ENCODE data around the gene SIL1.
"Not testable (repeated sequence)": the region's sequence is repeated elsewhere in the genome, so short reads cannot be mapped to it uniquely, and the experiment has no call there.

The SIL1 gene

DNA sequence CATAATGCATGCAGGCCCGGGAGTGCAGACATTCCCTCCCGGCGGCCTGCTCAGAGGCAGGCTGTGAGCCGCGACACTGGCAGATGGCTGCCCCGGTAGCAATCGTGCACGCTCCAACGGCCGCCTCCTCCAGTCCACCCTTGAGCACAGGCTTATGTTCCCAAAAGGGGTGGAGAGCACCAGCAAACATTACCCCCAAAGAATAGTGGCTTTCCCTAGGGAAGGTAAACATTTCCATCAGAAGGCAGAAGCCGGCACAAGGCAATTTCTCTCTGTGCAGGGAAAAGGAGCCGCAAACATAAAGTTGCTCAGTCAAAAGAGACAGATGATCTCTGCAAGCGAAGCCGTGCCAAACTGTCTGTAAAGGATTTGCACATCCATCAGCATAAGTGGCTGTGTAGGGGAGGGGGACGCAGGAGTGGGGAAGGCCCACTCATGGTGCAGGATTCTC is 92.5 kb downstream of the SIL1 start:
- no peak for DNase-seq (ENCODE audit: low spot score)

DNA sequence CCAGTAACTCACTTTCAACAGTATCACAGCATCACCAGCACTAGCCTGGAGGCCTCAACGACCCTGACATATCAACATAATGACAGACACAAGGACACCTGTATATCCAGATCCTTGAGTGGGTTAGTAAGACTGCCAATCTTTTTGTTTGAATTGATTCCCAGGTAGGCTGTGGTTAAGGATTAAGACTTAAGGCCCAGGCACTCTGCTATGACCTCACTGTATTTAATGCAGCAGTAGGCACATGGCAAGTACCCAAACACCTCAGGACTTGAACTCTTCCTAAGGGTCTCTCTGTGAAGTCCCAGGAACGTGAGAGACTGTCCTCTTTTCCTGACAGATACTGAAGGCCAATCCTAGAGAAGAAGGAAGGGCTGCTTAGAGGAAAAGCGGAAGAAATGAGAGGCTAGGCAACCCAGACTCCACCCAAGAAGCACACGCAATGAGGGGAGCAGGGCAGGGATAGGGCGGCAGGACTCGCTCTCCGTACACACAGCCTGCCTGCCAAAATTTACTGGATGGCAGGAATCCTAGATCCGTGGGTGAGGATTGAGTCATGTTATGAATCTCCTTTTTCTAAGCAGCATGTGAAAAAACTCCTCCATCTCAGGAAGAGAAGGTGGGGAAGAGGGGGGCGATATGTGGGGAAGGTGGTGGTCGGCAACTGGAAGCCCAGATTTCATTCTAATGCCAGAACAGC is 93.4 kb downstream of the SIL1 start:
- DNase-seq (ENCODE audit: low spot score) = no peak

DNA sequence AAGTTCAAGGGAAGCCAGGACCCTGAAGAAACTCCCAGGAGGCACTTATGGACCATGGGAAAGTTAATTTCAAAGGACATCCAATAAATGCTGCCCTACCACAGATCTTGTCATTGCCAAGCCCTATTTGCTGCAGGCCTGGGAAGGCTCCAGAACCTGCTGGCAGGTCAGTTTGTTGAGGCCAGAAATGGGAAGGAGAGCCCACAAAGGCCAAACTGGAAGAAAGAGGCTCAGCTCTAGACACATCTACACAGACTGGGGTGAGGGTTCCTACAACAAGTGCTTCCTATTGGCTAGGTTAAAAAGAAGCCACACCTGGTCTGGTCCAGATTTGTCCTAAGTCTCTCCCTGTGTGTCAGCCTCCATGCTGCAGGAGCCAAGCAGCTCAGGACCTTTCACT is 94.4 kb downstream of the SIL1 start:
- DNase-seq (ENCODE audit: low spot score) = no peak

DNA sequence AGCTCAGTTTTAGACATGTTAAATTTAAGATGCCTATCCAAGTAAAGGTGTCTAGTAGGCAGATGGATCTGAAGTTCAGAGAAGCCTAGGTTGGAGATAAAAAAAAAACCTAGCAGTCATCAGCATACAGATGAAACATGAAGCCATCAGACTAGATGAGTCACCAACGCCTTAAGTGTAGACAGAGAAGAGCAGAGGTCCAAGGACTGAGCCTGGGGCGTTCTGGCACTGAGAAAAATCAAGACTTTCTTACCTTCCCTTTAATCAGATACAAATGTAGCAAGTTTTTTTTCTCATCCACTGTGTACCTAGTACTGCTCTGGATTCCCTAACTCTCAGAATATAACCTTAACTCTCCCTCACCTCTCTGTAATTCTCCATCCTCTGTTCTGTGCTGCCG is 97.3 kb downstream of the SIL1 start:
- DNase-seq (ENCODE audit: low spot score) = no peak

DNA sequence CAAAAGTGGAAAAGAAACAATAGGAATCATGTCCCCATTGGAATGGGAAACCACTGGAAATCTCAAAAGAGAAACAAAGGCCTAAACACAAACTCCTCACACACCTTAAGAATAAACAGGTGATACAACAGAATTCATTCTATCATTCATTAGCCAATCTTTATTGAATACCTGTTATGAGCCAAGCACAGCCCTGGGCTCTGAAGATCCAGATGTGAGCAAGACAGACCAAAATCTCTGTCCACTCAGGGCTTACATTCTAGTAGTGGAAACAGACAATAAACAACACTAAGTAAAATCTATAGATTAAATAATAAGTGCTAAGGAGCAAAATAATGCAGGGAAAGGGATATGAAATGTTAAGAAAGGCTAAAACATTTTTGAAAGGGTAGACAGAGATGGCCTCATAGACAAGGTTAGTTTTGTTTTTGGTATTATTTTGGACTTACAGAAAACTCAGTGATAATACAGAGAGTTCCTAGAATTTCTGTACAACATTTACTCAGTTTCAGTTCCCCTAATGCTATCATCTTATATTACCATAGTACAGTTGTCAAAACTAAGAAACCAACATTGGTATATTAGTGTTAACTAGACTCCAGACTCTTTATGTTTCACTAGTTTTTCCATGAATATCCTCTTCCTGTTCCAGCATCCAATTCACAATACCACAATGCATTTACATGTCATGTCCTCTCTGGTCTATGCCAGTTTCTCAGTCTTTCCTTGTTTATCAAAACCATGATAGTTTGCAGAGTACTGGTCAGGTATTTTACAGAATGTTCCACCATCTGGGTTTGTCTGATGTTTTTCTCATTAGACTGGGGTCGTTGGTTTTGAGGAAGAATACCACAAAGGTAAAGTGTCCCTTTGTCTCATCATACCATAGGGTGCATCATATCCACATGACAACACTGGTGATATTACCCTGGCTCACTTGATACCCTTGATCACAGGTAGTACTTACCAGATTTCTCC is 103.7 kb downstream of the SIL1 start:
- no peak for DNase-seq (ENCODE audit: low spot score)

DNA sequence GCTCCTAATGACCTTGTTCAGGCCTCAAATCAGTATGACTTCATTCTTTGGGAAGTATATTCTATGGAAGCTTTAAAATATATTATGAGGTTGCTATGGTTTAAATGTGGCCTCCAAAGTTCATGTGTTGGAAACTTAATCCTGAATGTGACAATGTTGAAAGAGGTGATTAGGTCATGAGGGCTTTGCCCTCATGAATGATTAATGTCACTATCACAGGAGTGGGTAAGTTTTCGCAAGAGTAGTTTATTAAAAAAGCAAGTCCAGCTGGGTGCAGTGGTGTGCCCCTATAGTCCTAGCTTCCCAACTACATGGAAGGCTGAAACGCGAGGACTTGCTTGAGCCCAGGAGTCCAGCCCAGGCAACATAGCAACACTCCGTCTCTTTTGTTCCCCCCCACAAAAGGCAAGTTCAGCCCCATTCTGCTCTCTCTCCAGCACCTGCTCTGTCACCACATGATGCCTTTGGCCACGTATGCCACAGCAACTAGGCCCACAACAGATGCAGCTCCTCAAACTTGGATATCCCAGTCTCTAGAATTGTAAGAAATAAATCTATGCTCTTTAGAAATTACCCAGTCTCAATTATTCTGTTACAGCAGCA is 105.3 kb downstream of the SIL1 start:
- DNase-seq (ENCODE audit: low spot score) = no peak

DNA sequence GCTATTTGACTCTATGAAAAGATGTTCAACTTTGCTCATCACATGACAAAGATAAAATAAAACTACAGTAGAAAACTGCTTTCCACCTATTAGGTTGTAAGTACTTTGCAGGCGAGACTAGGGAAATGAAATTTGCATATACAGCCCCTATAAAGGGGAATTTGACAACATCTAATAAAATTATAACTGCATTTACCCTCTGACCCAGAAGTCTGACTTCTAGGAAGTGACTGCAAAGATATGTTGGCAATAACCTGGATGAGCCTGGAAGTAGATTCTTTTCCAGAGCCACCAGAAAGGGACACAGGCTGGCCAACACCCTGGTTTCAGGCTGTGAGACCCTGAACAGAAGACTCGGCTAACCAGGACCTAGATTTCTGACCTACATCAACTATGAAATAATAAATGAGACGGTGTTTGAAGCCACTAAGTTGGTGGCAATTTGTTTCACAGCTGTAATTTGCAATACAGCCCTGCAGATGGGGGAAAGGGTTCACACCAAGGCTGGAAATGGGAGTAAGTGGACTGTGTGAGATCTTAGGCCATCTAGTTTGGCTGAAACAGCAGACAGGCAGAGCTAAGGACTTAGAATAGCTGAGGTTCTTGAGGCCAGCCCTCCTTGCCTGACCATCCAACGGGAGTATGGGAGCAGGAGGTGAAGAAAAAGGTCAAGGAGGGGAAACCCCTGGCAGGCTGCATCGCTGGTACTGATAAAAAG is 106.6 kb downstream of the SIL1 start:
- no peak for DNase-seq (ENCODE audit: low spot score)

DNA sequence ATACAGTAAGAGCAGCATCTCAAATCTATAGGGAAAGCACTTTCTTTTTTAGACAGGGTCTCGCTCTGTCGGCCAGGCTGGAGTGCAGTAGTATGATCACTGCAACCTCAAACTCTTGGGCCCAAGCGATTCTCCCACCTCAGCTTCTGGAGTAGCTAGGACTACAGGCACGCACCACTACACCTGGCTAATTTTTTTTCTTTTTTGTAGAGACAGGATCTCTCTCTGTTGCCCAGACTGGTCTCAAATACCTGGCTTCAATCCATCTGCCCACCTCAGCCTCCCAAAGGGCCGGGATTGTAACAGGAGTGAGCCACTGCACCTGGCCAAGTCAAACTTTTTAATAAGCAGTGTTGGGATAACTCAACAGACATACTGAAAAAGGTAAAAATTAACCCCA is 107.6 kb downstream of the SIL1 start:
- DNase-seq (ENCODE audit: low spot score) = no peak

DNA sequence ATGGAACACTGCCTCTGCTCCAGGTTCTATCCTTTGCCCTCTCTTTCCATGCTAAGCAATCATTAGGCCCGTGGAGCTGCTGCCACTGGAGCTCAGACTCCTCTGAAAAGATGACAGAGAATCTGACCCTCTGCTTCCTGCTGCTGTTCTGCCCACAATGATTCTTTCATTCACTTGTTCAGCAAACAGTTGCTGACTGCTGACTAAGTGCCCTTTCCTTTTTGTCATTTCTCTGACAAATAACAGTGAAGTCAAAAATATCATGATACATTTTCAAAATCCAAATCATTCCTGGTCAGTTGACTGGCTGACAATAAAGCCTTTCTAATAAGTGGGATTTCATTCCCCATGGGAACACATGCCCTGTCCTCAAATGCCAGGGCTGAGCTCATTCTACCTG is 110.1 kb downstream of the SIL1 start:
- DNase-seq (ENCODE audit: low spot score) = no peak

DNA sequence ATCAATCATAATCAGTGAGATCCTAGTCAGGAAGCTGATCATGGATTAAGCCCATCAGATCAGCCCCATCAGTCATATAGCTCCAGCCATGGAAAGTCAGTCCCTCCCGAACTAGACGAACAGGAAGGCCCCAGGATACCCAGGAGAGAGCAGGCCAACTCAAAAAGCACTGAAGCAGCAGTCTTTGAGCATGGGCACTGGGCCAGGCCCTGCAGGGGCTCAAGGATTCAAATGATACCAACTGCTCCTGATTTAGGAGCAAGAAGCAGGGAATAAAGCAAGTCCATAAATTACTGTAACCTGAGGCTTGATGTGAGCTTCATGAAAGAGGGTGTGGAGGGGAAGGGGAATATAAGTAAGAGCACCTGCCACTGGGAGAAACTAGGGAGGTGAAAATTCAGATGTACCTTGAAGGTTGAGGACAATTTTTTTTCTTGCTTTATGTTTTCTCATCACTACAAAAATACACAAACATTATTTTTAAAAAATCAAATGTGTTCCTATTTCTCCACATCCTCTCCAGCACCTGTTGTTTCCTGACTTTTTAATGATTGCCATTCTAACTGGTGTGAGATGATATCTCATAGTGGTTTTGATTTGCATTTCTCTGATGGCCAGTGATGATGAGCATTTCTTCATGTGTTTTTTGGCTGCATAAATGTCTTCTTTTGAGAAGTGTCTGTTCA is 115.2 kb downstream of the SIL1 start:
- no peak for DNase-seq (ENCODE audit: low spot score)

DNA sequence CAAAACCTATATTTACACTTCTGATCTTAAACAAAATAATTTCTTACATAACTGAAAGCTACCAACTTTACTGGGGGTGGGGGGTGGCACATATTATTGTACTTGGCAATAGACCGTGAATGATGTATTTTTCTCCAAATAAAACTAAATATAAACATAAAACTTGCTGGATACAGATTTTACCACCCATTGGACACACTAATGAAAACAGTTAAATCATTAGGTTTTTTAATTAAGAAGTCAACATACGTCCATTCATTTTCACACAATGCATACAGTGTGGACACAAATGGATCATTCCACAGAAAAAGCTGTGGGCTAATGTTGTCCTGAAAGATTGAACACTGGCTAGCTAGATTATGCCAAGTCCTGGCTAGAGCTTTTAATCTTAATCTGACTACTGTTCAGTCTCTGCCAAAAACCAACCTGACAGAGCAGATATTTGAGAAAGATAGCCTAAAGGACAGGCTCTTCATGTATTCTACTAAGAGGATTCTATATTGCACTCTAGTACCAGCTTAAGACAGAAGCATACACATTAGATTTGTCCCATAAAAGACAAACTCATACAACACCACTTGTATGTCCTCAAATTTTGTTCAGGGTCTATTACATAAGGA is 118.1 kb downstream of the SIL1 start:
- no peak for DNase-seq (ENCODE audit: low spot score)

DNA sequence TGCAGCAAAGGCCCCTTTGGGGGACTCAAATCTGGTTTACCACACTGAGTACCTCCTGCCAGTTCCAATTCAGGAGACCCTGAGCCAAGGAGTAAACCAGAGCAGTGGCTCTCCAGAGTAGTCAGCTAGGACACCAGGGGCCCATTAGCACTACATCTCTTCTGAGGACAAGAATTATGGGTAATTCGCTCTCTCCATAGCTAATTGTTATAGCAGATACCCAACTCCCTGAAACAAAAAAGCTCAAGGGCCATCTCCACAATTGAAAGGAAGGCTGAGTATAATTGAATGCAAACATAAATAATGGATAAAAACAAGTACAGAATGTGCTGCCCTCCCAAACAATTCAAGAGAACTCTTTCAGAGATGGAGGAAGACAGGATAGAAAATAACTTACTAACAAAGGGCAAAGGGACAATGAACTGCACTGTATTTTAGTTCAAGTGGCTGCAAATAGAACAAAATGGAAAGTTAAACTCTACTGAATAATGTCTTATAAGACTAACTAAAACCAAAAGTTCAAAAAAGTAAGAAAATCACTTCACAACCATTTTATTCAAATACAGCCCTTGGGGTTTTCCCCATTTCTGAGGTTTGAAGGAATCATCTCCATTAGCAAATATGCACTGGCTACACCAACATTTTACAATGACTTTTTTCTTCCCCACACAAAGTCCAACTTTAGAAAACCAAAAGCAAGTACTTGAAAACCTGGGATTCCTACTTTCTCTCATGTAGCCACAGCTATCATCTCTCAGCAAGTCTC is 118.8 kb downstream of the SIL1 start:
- no peak for DNase-seq (ENCODE audit: low spot score)

DNA sequence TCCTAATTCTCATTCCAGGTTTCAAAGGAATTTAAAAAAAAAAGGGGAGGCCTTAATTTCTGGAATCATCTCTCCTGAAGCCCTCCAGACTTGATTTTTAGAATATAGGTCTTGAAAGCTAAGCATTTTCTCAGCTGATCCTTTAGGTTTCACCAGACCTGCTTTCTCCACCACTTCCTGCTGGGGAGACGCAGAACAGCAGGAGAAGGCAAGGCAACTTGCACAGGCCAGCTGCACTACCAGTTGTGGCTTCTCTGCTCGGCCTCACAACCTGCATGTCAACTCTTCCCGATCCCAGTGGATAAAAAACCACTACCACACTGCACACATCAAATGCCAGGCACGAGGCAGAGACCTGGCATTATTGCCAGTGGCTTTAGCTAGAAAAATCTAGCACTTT is 119.8 kb downstream of the SIL1 start:
- no peak for DNase-seq (ENCODE audit: low spot score)

DNA sequence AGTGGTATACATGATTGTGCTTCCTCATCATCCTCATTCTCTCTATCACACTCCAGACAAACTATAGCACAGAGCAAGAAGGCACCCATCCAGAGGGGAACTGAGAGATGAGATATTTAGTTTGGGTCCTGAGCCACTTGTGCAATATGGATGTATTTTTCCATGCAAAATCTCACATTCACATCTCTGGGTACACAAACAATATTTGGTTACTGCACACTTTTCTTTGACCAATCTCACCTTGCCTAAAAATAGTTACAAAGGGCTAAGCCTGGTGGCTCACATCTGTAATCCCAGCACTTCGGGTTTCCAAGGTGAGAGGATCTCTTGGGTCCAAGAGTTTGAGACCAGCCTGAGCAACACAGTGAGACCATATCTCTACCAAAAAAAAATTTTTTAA is 120.3 kb downstream of the SIL1 start:
- no peak for DNase-seq (ENCODE audit: low spot score)

DNA sequence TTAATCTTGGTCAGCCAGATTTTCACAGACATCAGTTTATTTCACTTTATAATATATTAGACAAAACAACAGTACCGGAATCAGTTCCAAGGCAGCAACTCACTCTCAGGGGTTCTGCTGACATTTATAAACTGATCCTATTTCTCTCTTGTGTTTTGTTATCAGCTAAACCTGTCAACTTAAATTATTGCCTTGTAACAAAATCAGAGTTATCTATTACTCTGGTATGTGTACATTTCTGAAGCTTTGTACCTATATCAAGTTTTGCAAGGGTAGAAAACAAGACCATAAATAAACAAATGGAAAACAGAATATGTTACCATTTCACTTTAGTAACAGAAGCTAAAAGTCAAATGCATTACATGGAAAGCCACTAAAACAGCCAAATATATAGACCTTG is 122.1 kb downstream of the SIL1 start:
- DNase-seq (ENCODE audit: low spot score) = no peak

DNA sequence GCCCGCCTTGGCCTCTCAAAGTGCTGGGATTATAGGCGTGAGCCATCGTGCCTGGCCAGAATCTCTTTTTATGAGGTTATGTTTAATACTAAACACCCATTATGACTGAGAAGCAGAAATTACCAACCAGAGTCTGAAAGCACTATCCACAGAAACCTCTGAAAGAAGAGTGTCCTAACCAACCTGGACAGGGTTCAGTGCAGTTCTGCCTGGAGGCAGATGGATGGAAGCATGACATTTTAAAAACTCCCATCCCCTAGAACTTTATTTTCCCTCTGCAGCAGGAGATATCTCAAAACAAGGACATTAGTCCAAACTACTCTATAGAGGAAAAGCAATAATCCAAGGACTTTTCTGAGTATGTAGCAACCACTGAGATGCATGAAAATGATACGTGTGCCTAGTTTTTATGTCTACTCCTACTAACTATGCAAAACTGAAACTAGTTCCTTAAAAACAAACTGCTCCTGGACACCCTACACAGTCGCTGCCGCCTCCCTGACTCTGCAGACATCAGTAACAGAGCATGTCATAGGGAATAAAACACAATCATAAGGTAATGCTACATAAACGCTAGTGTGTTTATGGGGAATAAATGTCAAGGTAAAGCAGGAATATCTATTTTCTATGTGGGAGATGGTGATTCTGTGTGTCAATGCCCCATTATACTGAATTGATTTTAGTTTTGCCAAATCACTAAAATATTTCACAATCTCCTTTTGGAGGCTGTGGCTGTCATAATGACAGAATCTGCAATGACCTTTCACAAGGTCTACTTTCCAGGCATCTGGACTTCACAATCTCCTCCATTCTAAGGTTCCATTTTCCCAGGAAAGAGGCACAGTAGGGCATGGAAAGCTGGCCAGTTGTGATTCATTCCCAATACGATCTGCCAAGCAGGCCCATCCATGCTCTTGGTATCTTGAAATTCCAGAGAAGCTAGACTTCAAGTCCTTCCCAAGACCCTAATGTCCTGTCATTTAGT is 122.8 kb downstream of the SIL1 start:
- DNase-seq (ENCODE audit: low spot score) = no peak

DNA sequence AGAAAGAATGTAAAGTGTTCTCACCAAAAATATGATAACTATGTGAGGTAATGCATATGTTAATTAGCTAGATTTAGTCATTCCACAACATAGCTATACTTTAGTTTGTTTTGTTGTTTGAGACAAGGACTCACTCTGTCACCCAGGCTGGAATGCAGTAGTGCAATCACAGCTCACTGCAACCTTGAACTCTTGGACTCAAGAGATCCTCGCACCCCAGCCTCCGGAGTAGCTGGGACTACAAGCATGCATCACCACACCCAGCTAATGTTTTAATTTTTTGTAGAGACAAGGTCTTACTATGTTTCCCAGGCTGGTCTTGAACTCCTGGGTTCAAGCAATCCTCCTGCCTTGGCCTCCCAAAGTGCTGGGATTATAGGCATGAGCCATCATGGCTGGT is 124.2 kb downstream of the SIL1 start:
- DNase-seq (ENCODE audit: low spot score) = not testable (repeated sequence)

DNA sequence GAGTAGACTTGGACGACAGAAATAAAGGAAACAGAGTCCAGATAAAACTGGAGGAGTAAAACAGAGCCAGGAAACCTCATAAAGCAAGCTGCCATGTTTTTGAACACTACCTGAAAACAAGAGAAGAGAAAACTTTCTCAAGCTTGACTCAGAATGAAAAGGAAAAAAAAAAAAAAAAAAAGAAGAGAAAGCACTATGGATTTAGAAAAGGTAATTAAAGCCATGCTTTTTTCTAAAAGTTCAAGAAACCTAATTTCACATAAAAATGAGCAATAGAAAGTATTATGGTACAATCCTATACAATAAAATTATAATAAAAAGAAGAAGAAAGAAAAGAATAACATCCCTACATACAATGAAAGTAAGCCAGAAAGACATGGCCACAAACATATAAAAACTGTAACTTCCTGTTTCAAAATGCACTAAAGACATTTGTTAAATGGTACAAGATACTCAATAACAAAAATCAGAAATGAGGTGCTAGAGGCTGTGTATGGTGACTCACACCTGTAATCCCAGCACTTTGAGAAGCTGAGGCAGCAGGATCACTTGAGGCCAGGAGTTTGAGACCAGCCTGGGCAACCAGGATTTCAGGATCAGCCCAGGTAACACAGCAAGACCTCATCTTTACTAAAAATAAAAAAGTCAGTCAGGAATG is 129.5 kb downstream of the SIL1 start:
- no peak for DNase-seq (ENCODE audit: low spot score)

DNA sequence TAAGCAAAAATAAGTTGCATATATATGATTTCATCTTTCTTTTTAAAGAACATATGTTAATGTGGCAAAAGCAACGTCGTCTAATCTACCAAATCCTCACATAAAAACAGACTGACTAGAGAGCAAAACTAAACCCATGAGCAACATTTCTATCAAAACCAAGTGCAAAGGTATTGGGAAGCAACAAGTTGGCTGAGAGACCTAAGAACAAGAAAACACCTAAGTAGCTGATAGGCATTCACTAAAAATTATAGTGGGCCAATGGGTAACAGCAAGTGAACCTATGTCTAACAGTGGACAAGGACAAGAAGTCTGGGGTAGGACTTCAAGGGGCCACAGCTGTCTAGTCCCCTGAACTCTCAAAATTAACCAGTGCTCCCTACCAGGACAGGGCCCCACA is 130.1 kb downstream of the SIL1 start:
- DNase-seq (ENCODE audit: low spot score) = no peak
